Immature natural killer cell (primary cell): ENCODE results near the gene RAB43. TPM values are rescaled to one million over a fixed set of nuclear protein-coding genes. Genes with fewer than 3 reads are reported as not detected.
"Not testable (repeated sequence)": the region's sequence is repeated elsewhere in the genome, so short reads cannot be mapped to it uniquely, and the experiment has no call there.

ENCODE experiments used
- DNase-seq, 3 donors: peaks; one replicate each; pipeline ENCODE4 v3.0.0; 2022; ENCODE audit warnings: mixed read lengths in 1 of 3
- H3K27ac Mint-ChIP-seq, 6 donors: one replicate each; pipeline ENCODE4 v1.8.0; 2020; ENCODE audit warnings: mixed read lengths in 6 of 6, mild to moderate bottlenecking in 5 of 6, inconsistent platforms in 4 of 6, moderate library complexity in 3 of 6
- H3K27me3 Mint-ChIP-seq, 3 donors: one replicate each; pipeline ENCODE4 v1.8.0; 2020 to 2021; ENCODE audit warnings: low read depth in 3 of 3, mild to moderate bottlenecking in 3 of 3, mixed read lengths in 3 of 3, moderate library complexity in 3 of 3, inconsistent platforms in 1 of 3
- H3K36me3 Mint-ChIP-seq, 3 donors: one replicate each; pipeline ENCODE4 v1.8.0; 2020; ENCODE audit warnings: mixed read lengths in 3 of 3, inconsistent platforms in 2 of 3, mild to moderate bottlenecking in 2 of 3
- H3K4me1 Mint-ChIP-seq, 2 donors: one replicate each; pipeline ENCODE4 v1.8.0; 2020; ENCODE audit warnings: inconsistent platforms in 2 of 2, mild to moderate bottlenecking in 2 of 2, mixed read lengths in 2 of 2, moderate library complexity in 1 of 2
- H3K4me3 Mint-ChIP-seq, 5 donors: one replicate each; pipeline ENCODE4 v1.8.0; 2020; ENCODE audit warnings: mild to moderate bottlenecking in 5 of 5, mixed read lengths in 5 of 5, inconsistent platforms in 3 of 5, moderate library complexity in 3 of 5
- H3K9me3 Mint-ChIP-seq, 6 donors: one replicate each; pipeline ENCODE4 v1.8.0; 2020; ENCODE audit warnings: mild to moderate bottlenecking in 6 of 6, mixed read lengths in 6 of 6, inconsistent platforms in 4 of 6, moderate library complexity in 3 of 6
- polyA plus RNA-seq, 3 donors: library from polyadenylated mRNA; unstranded; fragments of 300-500 nt; fragmentation: Illumina TruSeq; gene quantifications; one replicate each; pipeline ENCODE4 v1.2.3, GENCODE V29; 2021

Gene RAB43
- polyA plus RNA-seq: 10 to 100 TPM in 2 of 3 donors, 1 to 10 TPM in 1; 8.1 to 20.1 (median 12.5) TPM

- peak within 1 kb of the TSS; percentile 89 to 98 (median 94) for H3K27ac Mint-ChIP-seq
- H3K27me3 Mint-ChIP-seq: peaks cover 5 to 18% (median 7%) of the 10 kb centered on the region in 3 donors
- DNase-seq: peak; percentile 86 to 87 (median 87)
- peaks cover 0 to 2% (median 0%) of the 10 kb centered on the region in 6 donors for H3K9me3 Mint-ChIP-seq
- peaks cover 54% of the 10 kb centered on the region in 2 donors for H3K4me1 Mint-ChIP-seq
- peak within 1 kb of the TSS; percentile 88 to 95 (median 93) for H3K4me3 Mint-ChIP-seq
- H3K36me3 Mint-ChIP-seq: peaks cover 0 to 5% (median 0%) of the 10 kb centered on the region in 3 donors
Measured at GRCh38 chr3:129121792-129122411, at the start of gene RAB43. TSS of gene RAB43 (minus strand) at chr3:129121804. CDS start at chr3:129121489, 315 bp downstream.

- DNase-seq: no peak
- Mint-ChIP-seq H3K27ac (peak overlapping the region in 5 of 6 donors; percentile 13 to 71 (median 23)), H3K36me3 (peaks cover 7 to 32% (median 31%) of the 10 kb centered on the region in 3 donors), H3K27me3 (peaks cover 0 to 1% (median 0%) of the 10 kb centered on the region in 3 donors), H3K9me3 (no peaks in the 10 kb centered on the region), H3K4me3 (no peak overlapping the region), H3K4me1 (peaks cover 16 to 47% of the 10 kb centered on the region in 2 donors)
Measured at GRCh38 chr3:129166579-129167332, 45.2 kb upstream of the RAB43 start.

DNA sequence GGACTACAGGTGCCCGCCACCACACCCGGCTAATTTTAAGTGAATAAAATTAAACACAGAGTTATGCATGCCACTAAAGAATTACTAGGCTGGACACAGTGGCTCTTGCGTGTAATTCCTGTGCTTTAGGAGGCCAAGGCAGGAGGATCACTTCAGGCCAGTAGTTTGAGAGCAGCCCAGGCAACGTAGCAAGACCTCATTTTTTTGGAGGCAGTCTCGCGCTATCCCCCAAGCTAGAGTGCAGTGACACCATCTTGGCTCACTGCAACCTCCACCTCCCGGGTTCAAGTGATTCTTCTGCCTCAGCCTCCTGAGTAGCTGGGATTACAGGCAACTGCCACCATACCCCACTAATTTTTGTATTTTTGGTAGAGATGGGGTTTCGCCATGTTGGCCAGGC, 44.0 kb upstream of the RAB43 start:
- Mint-ChIP-seq H3K27me3 (peaks cover 4 to 11% (median 9%) of the 10 kb centered on the region in 3 donors), H3K4me1 (peaks cover 19 to 48% of the 10 kb centered on the region in 2 donors), H3K36me3 (peaks cover 7 to 24% (median 23%) of the 10 kb centered on the region in 3 donors), H3K27ac (peak overlapping the region in 2 of 6 donors; percentile 22 to 29)
- not testable (repeated sequence) for DNase-seq, H3K9me3 Mint-ChIP-seq, H3K4me3 Mint-ChIP-seq

- no peak for DNase-seq
- H3K27me3 Mint-ChIP-seq: peaks cover 4 to 11% (median 9%) of the 10 kb centered on the region in 3 donors
- H3K27ac Mint-ChIP-seq: peak overlapping the region in 4 of 6 donors; percentile 25 to 62 (median 48)
- H3K36me3 Mint-ChIP-seq: peaks cover 7 to 13% (median 13%) of the 10 kb centered on the region in 3 donors
- H3K4me1 Mint-ChIP-seq: peaks cover 30 to 48% of the 10 kb centered on the region in 2 donors
- no peak overlapping the region for H3K4me3 Mint-ChIP-seq
- H3K9me3 Mint-ChIP-seq: no peaks in the 10 kb centered on the region
Measured at GRCh38 chr3:129164500-129164899, 42.9 kb upstream of the RAB43 start.

- Mint-ChIP-seq H3K36me3 (peaks cover 6 to 13% (median 12%) of the 10 kb centered on the region in 3 donors), H3K27me3 (peaks cover 4 to 11% (median 9%) of the 10 kb centered on the region in 3 donors), H3K4me3 (peak overlapping the region; percentile 43 to 99 (median 97)), H3K4me1 (peaks cover 38 to 57% of the 10 kb centered on the region in 2 donors), H3K9me3 (no peaks in the 10 kb centered on the region), H3K27ac (peak overlapping the region; percentile 98 to 100 (median 99))
- no peak for DNase-seq
Measured at GRCh38 chr3:129162729-129163579, 41.4 kb upstream of the RAB43 start.

GRCh38 chr3:129161860-129162271, 40.3 kb upstream of the RAB43 start:
- peak overlapping the region; percentile 94 to 99 (median 98) for H3K4me3 Mint-ChIP-seq
- peak in 1 of 3 donors; percentile 20 for DNase-seq
- H3K4me1 Mint-ChIP-seq: peaks cover 38 to 50% of the 10 kb centered on the region in 2 donors
- H3K9me3 Mint-ChIP-seq: no peaks in the 10 kb centered on the region
- peaks cover 4 to 11% (median 9%) of the 10 kb centered on the region in 3 donors for H3K27me3 Mint-ChIP-seq
- H3K36me3 Mint-ChIP-seq: peaks cover under 1 to 7% (median 6%) of the 10 kb centered on the region in 3 donors
- peak overlapping the region; percentile 98 to 100 (median 99) for H3K27ac Mint-ChIP-seq

DNA sequence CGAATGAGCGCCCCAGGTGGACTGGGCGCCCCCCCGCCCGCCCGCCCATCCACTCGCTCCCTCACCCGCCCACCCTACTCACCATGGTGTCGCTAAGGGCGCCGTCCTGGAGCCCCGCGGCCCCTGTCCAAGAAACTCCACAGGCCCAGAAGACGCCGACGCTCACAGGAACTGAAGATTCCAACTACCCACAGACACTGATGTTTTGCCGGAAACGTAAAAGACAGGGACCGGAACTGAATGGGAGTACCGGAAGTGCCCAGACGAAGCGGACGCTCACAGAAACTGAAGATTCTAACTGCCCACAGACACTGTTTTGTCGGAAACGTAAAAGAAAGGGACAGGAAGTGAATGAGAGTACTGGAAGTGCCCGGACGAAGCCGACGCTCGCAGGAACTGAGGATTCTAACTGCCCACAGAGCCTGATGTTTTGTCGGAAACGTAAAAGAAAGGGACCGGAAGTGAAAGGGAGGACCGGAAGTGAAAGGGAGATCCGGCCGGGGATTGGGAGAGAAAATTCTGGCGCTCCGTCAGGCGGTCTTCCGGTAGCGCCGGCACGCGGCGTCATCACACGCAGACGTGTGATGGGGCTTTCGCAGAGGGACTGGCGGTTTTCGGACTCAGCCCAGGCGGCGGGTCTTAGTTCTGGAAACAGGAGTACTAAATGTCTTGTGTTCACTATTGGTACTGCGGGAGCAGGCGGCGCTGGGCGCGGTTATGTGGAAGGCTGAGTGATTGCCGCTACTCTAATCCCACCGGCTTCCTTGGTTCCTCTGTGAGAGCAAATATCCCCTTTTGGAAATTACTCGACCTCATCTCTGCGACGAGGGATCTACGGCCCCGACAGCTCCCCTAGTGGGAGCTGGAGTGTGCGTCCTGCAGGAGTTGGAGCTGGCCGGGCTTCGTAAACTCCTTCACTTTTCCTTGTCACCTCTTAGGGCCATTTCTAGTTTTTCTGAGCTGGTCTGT, 39.6 kb upstream of the RAB43 start, which contains the start of gene ISY1:
Gene ISY1, minus strand, starts transcription at position 173 of the 969 bp plus-strand sequence. Its CDS starts 88 bp downstream, at position 85.
- Mint-ChIP-seq H3K27ac (peak within 1 kb of the TSS; percentile 98 to 100 (median 99)), H3K4me3 (peak within 1 kb of the TSS; percentile 94 to 99 (median 98)), H3K4me1 (peaks cover 38 to 50% of the 10 kb centered on the region in 2 donors), H3K36me3 (peaks cover 7 to 8% (median 7%) of the 10 kb centered on the region in 3 donors), H3K9me3 (no peaks in the 10 kb centered on the region), H3K27me3 (peaks cover 4 to 11% (median 9%) of the 10 kb centered on the region in 3 donors)
- DNase-seq: peak; percentile 90 to 94 (median 93)

DNA sequence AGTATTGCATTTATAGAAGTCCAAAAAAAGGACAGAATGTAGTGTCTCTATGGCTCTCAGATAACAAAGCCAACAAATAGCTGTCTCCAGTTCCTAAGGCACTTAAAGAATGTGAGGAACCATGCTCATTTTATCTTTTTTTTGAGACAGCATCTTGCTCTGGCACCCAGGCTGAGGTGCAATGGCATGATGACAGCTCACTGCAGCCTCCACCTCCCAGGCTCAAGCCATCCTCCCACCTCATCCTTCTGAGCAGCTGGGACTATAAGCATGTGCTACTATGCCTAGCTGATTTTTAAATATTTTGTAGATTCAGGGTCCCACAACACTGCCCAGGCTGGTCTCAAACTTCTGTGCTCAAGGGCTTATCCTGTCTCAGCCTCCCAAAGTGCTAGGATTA, 23.2 kb upstream of the RAB43 start:
- Mint-ChIP-seq H3K27ac (no peak overlapping the region), H3K4me3 (no peak overlapping the region), H3K9me3 (no peaks in the 10 kb centered on the region), H3K27me3 (peaks cover 0 to 4% (median 0%) of the 10 kb centered on the region in 3 donors), H3K36me3 (peaks cover 12 to 16% (median 13%) of the 10 kb centered on the region in 3 donors), H3K4me1 (peaks cover 0 to 7% of the 10 kb centered on the region in 2 donors)
- DNase-seq: no peak

DNA sequence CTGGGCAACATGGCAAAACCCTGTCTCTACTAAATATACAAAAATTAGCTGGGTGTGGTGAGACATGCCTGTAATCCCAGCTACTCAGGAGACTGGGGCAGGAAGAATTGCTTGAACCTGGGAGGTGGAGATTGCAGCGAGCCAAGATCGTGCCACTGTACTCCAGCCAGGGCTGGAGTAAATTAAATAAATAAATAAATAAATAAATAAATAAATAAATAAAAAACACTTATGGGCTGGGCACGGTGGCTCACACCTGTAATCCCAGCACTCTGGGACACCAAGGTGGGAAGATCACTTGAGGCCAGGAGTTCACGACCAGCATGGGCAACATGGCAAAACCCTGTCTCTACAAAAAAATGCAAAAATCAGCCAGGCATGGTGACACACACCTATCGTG, 19.4 kb upstream of the RAB43 start:
- H3K9me3 Mint-ChIP-seq, H3K27me3 Mint-ChIP-seq: not testable (repeated sequence)

GRCh38 chr3:129139911-129140310, 18.3 kb upstream of the RAB43 start:
- Mint-ChIP-seq H3K4me1 (no peaks in the 10 kb centered on the region), H3K27ac (no peak overlapping the region), H3K9me3 (no peaks in the 10 kb centered on the region), H3K4me3 (no peak overlapping the region), H3K27me3 (no peaks in the 10 kb centered on the region), H3K36me3 (peaks cover 6 to 12% (median 12%) of the 10 kb centered on the region in 3 donors)
- DNase-seq: no peak

More for the DNA sequence above, 19.4 kb upstream of the RAB43 start:
- not testable (repeated sequence) for DNase-seq, H3K4me1 Mint-ChIP-seq, H3K4me3 Mint-ChIP-seq, H3K27ac Mint-ChIP-seq
- H3K36me3 Mint-ChIP-seq: peaks cover 10 to 18% (median 16%) of the 10 kb centered on the region in 3 donors

DNA sequence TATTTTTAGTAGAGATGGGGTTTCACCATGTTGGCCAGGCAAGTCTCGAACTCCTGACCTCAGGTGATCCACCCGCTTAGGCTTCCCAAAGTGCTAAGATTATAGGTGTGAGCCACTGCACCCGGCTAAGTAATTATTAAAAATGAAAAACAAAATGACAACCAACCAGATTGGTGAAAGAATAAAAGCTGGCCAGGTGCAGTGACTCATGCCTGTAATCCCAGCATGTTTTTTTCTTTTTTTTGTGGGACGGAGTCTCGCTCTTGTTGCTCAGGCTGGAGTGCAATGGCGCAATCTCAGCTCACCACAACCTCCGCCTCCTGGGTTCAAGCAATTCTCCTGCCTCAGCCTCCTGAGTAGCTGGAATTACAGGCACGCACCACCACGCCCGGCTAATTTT, 14.7 kb upstream of the RAB43 start:
- not testable (repeated sequence) for DNase-seq, H3K9me3 Mint-ChIP-seq, H3K27ac Mint-ChIP-seq, H3K27me3 Mint-ChIP-seq, H3K4me3 Mint-ChIP-seq
- Mint-ChIP-seq H3K4me1 (peaks cover 21 to 25% of the 10 kb centered on the region in 2 donors), H3K36me3 (peaks cover 10 to 34% (median 23%) of the 10 kb centered on the region in 3 donors)
